MM.1S (cell line): ENCODE measurements around the gene CRY2.

ENCODE experiments used
- EZH2 ChIP-seq: fragments of 300-600 bp; sonication (generic); optimal IDR thresholded peaks from 2 replicates; pipeline ENCODE3; 2017; ENCODE audit warnings: low read depth, mild to moderate bottlenecking, antibody characterized with exemption, low read length, mixed read lengths
- TF ChIP-seq, protein P1 (sequence below): fragments of 300-600 bp; sonication (generic); IDR thresholded peaks from 2 replicates; pipeline ENCODE4 v1.5.1; 2016; ENCODE audit warnings: antibody characterized with exemption, low read length, mixed read lengths

DNA sequence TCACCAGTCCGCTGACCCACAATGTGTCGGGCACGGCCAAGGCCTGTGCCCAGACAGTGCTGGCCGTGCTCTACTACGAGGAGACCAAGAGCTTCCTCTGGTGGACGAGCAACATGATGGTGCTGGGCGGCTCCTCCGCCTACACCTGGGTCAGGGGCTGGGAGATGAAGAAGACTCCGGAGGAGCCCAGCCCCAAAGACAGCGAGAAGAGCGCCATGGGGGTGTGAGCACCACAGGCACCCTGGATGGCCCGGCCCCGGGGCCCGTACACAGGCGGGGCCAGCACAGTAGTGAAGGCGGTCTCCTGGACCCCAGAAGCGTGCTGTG lies 36.2 kb upstream of the CRY2 start:
- TF ChIP-seq, protein P1, sequence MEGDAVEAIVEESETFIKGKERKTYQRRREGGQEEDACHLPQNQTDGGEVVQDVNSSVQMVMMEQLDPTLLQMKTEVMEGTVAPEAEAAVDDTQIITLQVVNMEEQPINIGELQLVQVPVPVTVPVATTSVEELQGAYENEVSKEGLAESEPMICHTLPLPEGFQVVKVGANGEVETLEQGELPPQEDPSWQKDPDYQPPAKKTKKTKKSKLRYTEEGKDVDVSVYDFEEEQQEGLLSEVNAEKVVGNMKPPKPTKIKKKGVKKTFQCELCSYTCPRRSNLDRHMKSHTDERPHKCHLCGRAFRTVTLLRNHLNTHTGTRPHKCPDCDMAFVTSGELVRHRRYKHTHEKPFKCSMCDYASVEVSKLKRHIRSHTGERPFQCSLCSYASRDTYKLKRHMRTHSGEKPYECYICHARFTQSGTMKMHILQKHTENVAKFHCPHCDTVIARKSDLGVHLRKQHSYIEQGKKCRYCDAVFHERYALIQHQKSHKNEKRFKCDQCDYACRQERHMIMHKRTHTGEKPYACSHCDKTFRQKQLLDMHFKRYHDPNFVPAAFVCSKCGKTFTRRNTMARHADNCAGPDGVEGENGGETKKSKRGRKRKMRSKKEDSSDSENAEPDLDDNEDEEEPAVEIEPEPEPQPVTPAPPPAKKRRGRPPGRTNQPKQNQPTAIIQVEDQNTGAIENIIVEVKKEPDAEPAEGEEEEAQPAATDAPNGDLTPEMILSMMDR: no peak
- TF ChIP-seq EZH2: no peak
